Suprapubic skin (tissue), 4 donors: ENCODE results near the gene NCKAP5. TPM values are rescaled to one million over a fixed set of nuclear protein-coding genes. Genes with fewer than 3 reads are reported as not detected.

Source experiments
- DNase-seq, 2 donors: peaks; one replicate each; pipeline ENCODE4 v3.0.0-alpha.2; 2019; ENCODE audit warnings: low spot score in 2 of 2
- H3K27ac ChIP-seq: fragments of 200-600 bp; sonication (generic); one replicate; pipeline ENCODE4 v1.5.1; 2019
- H3K27me3 ChIP-seq: fragments of 200-600 bp; sonication (generic); one replicate; pipeline ENCODE4 v1.5.1; 2019
- H3K36me3 ChIP-seq: fragments of 200-600 bp; sonication (generic); one replicate; pipeline ENCODE4 v1.5.1; 2019
- H3K4me1 ChIP-seq: fragments of 200-600 bp; sonication (generic); one replicate; pipeline ENCODE4 v1.5.1; 2019
- H3K4me3 ChIP-seq: fragments of 200-600 bp; sonication (generic); one replicate; pipeline ENCODE4 v1.5.1; 2019; ENCODE audit warnings: mild to moderate bottlenecking
- H3K9me3 ChIP-seq: fragments of 200-600 bp; sonication (generic); one replicate; pipeline ENCODE4 v1.5.1; 2019
- CTCF ChIP-seq, 2 donors: fragments of 200-600 bp in 1 of 2; fragments of 450-650 bp in 1 of 2; sonication (generic) in 1 of 2; IDR thresholded peaks; one replicate each; pipeline ENCODE4 v1.5.1; 2016 to 2019; ENCODE audit warnings: antibody characterized with exemption in 2 of 2, mild to moderate bottlenecking in 1 of 2, moderate library complexity in 1 of 2
- EP300 ChIP-seq: sonication (generic); formaldehyde crosslinking; IDR thresholded peaks from one replicate; pipeline ENCODE4 v1.6.1; 2017; ENCODE audit warnings: antibody characterized with exemption
- POLR2A ChIP-seq, 2 donors: fragments of 450-650 bp; IDR thresholded peaks; one replicate each; pipeline ENCODE4 v1.6.1; 2017; ENCODE audit warnings: antibody characterized with exemption in 2 of 2, mild to moderate bottlenecking in 2 of 2, moderate library complexity in 2 of 2
- POLR2AphosphoS5 ChIP-seq, 3 donors: sonication (generic); formaldehyde crosslinking; IDR thresholded peaks; one replicate each; pipeline ENCODE4 v1.6.1; 2017; ENCODE audit warnings: antibody characterized with exemption in 3 of 3
- WGBS: methylation state at CpG from one replicate; pipeline ENCODE4 v1.1.5; 2018; 5-methylcytosine and 5-hydroxymethylcytosine counted together
- total RNA-seq, 4 donors: library from RNA; depleted of rRNA; stranded (reverse); fragments of >200 nt; gene quantifications; one replicate each; pipeline ENCODE4 v1.1.0, GENCODE V29; 2016

NCKAP5 gene
- total RNA-seq, 4 donors from 2014 or later: 2.8 to 6.4 (median 4.2) TPM

GRCh38 chr2:133518700-133519344 lies 49.4 kb downstream of the NCKAP5 start:
- Histone ChIP-seq H3K4me1 (no peaks in the 10 kb centered on the region), H3K9me3 (no peaks in the 10 kb centered on the region), H3K4me3 (no peak overlapping the region), H3K27ac (no peak overlapping the region), H3K27me3 (no peaks in the 10 kb centered on the region), H3K36me3 (no peaks in the 10 kb centered on the region)
- DNase-seq: no peak
- TF ChIP-seq POLR2AphosphoS5 (IDR thresholded peaks at IDR 0.05) (no peak), POLR2A (IDR thresholded peaks at IDR 0.05) (no peak), EP300 (no peak), CTCF (IDR thresholded peaks at IDR 0.05) (no peak)

DNA sequence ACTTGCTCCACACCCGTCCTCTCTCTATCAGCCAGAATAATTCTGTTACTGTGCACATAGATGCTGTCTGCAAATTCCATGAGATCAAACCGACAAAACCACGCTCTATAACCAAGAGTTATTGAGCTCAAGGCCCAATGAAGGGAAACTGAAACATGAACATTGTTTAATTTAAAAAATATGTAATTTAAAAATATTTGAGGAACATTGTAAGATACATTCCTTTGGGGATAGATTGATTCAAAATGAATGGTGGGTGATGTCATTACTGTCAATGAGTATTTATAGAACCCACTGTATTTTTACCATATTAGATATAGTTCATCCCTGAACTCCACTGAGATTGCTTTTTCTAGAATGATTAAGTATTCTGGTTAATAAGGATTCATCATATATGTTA lies 50.4 kb downstream of the NCKAP5 start:
- no peaks in the 10 kb centered on the region for H3K27me3 ChIP-seq
- H3K4me3 ChIP-seq: no peak overlapping the region
- 73% methylated on average over 3 of the region's 3 CpGs for WGBS
- no peak for DNase-seq
- no peaks in the 10 kb centered on the region for H3K4me1 ChIP-seq
- H3K36me3 ChIP-seq: no peaks in the 10 kb centered on the region
- H3K27ac ChIP-seq: no peak overlapping the region
- no peaks in the 10 kb centered on the region for H3K9me3 ChIP-seq
- TF ChIP-seq POLR2A (IDR thresholded peaks at IDR 0.05) (no peak), CTCF (IDR thresholded peaks at IDR 0.05) (no peak), POLR2AphosphoS5 (IDR thresholded peaks at IDR 0.05) (no peak), EP300 (no peak)

- WGBS: 93% methylated on average over 6 of the region's 6 CpGs
- no peaks in the 10 kb centered on the region for H3K9me3 ChIP-seq
- no peak overlapping the region for H3K27ac ChIP-seq
- no peaks in the 10 kb centered on the region for H3K36me3 ChIP-seq
- H3K4me1 ChIP-seq: no peaks in the 10 kb centered on the region
- no peak overlapping the region for H3K4me3 ChIP-seq
- TF ChIP-seq POLR2AphosphoS5 (IDR thresholded peaks at IDR 0.05): no peak
- no peak for TF ChIP-seq CTCF (IDR thresholded peaks at IDR 0.05)
- DNase-seq: no peak
- no peaks in the 10 kb centered on the region for H3K27me3 ChIP-seq
Measured at GRCh38 chr2:133516405-133517026, 51.7 kb downstream of the NCKAP5 start.

DNA sequence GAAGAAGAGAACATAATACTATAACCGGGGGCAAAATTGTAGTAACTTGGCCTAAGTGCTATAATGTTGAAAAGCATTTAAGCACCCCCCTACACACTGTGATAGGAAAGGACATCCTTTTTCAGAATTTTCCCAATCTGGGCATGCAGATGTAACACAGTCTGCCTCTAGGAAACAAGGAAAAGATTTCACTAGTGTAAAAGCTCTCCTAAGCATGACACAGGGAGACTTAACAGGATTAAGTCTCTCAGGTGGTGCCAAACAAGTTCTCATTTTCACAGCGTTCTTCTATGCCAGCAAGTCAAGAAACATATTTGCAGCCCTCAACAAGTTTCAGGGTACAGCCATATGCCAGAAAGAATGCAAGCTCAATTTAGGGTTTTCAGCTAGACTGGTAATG lies 53.0 kb downstream of the NCKAP5 start:
- TF ChIP-seq CTCF (IDR thresholded peaks at IDR 0.05) (no peak), EP300 (no peak), POLR2A (IDR thresholded peaks at IDR 0.05) (no peak), POLR2AphosphoS5 (IDR thresholded peaks at IDR 0.05) (no peak)
- 85% methylated on average over 2 of the region's 2 CpGs for WGBS

GRCh38 chr2:133513893-133514292 lies 54.4 kb downstream of the NCKAP5 start:
- H3K4me3 ChIP-seq: no peak overlapping the region
- no peak overlapping the region for H3K27ac ChIP-seq
- H3K9me3 ChIP-seq: no peaks in the 10 kb centered on the region
- no peak for DNase-seq
- H3K27me3 ChIP-seq: no peaks in the 10 kb centered on the region
- WGBS: 90% methylated on average over 8 of the region's 8 CpGs
- no peak for TF ChIP-seq CTCF (IDR thresholded peaks at IDR 0.05)
- no peak for TF ChIP-seq POLR2AphosphoS5 (IDR thresholded peaks at IDR 0.05)
- no peak for TF ChIP-seq EP300
- no peak for TF ChIP-seq POLR2A (IDR thresholded peaks at IDR 0.05)
- no peaks in the 10 kb centered on the region for H3K4me1 ChIP-seq
- no peaks in the 10 kb centered on the region for H3K36me3 ChIP-seq

More for the DNA sequence above, 53.0 kb downstream of the NCKAP5 start:
- H3K4me1 ChIP-seq: no peaks in the 10 kb centered on the region
- H3K4me3 ChIP-seq: no peak overlapping the region
- H3K27ac ChIP-seq: no peak overlapping the region
- no peaks in the 10 kb centered on the region for H3K9me3 ChIP-seq
- H3K36me3 ChIP-seq: no peaks in the 10 kb centered on the region
- DNase-seq: no peak
- no peaks in the 10 kb centered on the region for H3K27me3 ChIP-seq
